Measurements from ENCODE around the gene EIF3D.

- TF ChIP-seq CTCF (conservative IDR thresholded peaks at IDR 0.05 in 1 of 2, IDR thresholded peaks at IDR 0.05 in 1 of 2; ENCODE audit: extremely low read depth in 1 of 2, insufficient read depth in 1 of 2, low read depth in 1 of 2, low read length in 2 of 2): peak; percentile 41 to 64
- TF ChIP-seq EZH2 (IDR thresholded peaks at IDR 0.05; ENCODE audit: borderline replicate concordance, low read length): no peak
Observed at GRCh38 chr22:36546092-36546804, 17.3 kb upstream of the EIF3D start.
